ENCODE measurements around the gene CAMK2N2. TPM values are rescaled to one million over a fixed set of nuclear protein-coding genes. Genes with fewer than 3 reads are reported as not detected.

Gene CAMK2N2
- total and polyA plus RNA-seq, 9 of the 15 experiments (the other 6 are each of a cell fraction or from before 2014, with no cell fraction given) = 0.08 to 0.22 (median 0.11) TPM; not detected in 5

DNA sequence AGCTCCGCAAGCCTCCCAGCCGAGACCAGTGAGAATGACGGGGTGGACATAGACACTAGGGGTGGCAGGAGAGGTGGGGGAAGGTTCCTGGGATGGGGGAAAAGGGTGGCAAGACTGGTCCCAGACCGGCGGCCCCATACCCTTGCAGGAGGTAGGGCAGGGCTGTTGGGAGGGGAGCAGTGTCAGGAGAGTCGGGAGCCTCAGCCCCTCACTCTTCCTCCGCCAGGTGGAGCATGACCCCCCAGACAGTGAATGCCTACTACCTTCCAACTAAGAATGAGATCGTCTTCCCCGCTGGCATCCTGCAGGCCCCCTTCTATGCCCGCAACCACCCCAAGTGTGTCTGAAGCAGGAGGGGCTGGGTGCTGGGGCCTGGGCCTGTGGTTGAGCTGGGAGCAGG is 29.0 kb upstream of the CAMK2N2 start:
- H4K20me1 ChIP-seq (replicated peaks; ENCODE audit: control insufficient read depth, insufficient read depth, low read length) = peaks cover 5% of the 10 kb centered on the region; the same call in 1 of the 2 replicates
- POLR2A ChIA-PET = interaction anchor here (0.6 kb wide), 1 partner anchor 406 kb away, joined by 5 read pairs; the partner anchor contains the start of gene PARL
- H3K9me1 ChIP-seq (ENCODE audit: control insufficient read depth, insufficient read depth, low read length) = no peaks in the 10 kb centered on the region
- H3K36me3 ChIP-seq (ENCODE audit: control insufficient read depth, insufficient read depth, low read length) = no peaks in the 10 kb centered on the region
- H3K27ac ChIP-seq (ENCODE audit: extremely low read depth, low read depth, low read length) = no peak overlapping the region
- H3K9me3 ChIP-seq (replicated peaks; ENCODE audit: control insufficient read depth, insufficient read depth, low read depth, low read length) = no peaks in the 10 kb centered on the region
- no peak for ATAC-seq
- 45% methylated on average over 10 of the region's 10 CpGs for WGBS (ENCODE audit: insufficient coverage, low coverage, missing lambda C conversion rate)
- no peak overlapping the region for H3K4me2 ChIP-seq (ENCODE audit: insufficient read depth, low read length)
- 0 out of 4 replicates have a peak overlapping the region, but pooled peaks of 1 of the 2 experiments have one; percentile 19 for H3K9ac ChIP-seq (ENCODE audit: insufficient read depth in 1 of 2, low read depth in 2 of 2, low read length in 2 of 2)
- peaks cover 22 to 40% of the 10 kb centered on the region in 2 experiments for H3K27me3 ChIP-seq (ENCODE audit: control insufficient read depth in 2 of 2, insufficient read depth in 2 of 2, low read length in 2 of 2)
- DNase-seq (ENCODE audit: extremely low read depth in 1 of 4, low spot score in 3 of 4) = no peak
- CTCF ChIA-PET (ENCODE audit: low intra/inter-chr PET ratio) = interaction anchor here (1.0 kb wide), 1 partner anchor 40 kb away, joined by 8 read pairs; the partner anchor contains the start of gene EEF1AKMT4
- no peak for FAIRE-seq
- peaks cover 0 to 12% of the 10 kb centered on the region in 2 experiments; a peak in 2 of 5 replicates for H3K4me1 ChIP-seq (replicated peaks in 1 of 2; ENCODE audit: control insufficient read depth in 2 of 2, insufficient read depth in 2 of 2, low read length in 2 of 2)
- in situ Hi-C loops (cut with MboI) (no loop called here), intact Hi-C loops (cut with micrococcal nuclease) (no loop called here)
- no peaks in the 10 kb centered on the region for H3K79me2 ChIP-seq (ENCODE audit: control insufficient read depth, insufficient read depth, low read length)
- no peak overlapping the region for H3K4me3 ChIP-seq
- H2AFZ ChIP-seq (ENCODE audit: low read depth, low read length) = no peak overlapping the region
- no TSS peak for BruUV-seq (replicated peaks)
- TF ChIP-seq ZNF584 (CRISPR knock-in tag; IDR thresholded peaks at IDR 0.05; ENCODE audit: low read depth) (no peak), TCF7L2 (IDR thresholded peaks at IDR 0.05; ENCODE audit: low read depth, low read length) (no peak), SNAPC5 (CRISPR knock-in tag; IDR thresholded peaks at IDR 0.05) (no peak), ZNF239 (CRISPR knock-in tag; IDR thresholded peaks at IDR 0.05) (no peak), ADNP (tag; IDR thresholded peaks at IDR 0.05) (no peak), RBM39 (optimal IDR thresholded peaks at IDR 0.05; ENCODE audit: low read depth, low read length) (no peak), MNT (conservative IDR thresholded peaks at IDR 0.05) (no peak), HMG20B (CRISPR knock-in tag; IDR thresholded peaks at IDR 0.05) (no peak), PYGO2 (tag; IDR thresholded peaks at IDR 0.05) (no peak), SMARCC2 (IDR thresholded peaks at IDR 0.05; ENCODE audit: low read depth) (no peak), SRSF3 (IDR thresholded peaks at IDR 0.05; ENCODE audit: insufficient read depth, low read length) (no peak)
- TF ChIP-seq, protein P1, sequence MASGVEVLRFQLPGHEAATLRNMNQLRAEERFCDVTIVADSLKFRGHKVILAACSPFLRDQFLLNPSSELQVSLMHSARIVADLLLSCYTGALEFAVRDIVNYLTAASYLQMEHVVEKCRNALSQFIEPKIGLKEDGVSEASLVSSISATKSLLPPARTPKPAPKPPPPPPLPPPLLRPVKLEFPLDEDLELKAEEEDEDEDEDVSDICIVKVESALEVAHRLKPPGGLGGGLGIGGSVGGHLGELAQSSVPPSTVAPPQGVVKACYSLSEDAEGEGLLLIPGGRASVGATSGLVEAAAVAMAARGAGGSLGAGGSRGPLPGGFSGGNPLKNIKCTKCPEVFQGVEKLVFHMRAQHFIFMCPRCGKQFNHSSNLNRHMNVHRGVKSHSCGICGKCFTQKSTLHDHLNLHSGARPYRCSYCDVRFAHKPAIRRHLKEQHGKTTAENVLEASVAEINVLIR (CRISPR knock-in tag; IDR thresholded peaks at IDR 0.05) = no peak
- TF ChIP-seq, protein P2, sequence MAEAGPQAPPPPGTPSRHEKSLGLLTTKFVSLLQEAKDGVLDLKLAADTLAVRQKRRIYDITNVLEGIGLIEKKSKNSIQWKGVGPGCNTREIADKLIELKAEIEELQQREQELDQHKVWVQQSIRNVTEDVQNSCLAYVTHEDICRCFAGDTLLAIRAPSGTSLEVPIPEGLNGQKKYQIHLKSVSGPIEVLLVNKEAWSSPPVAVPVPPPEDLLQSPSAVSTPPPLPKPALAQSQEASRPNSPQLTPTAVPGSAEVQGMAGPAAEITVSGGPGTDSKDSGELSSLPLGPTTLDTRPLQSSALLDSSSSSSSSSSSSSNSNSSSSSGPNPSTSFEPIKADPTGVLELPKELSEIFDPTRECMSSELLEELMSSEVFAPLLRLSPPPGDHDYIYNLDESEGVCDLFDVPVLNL (CRISPR knock-in tag; IDR thresholded peaks at IDR 0.05; ENCODE audit: low read depth) = no peak
- TF ChIP-seq, protein P3, sequence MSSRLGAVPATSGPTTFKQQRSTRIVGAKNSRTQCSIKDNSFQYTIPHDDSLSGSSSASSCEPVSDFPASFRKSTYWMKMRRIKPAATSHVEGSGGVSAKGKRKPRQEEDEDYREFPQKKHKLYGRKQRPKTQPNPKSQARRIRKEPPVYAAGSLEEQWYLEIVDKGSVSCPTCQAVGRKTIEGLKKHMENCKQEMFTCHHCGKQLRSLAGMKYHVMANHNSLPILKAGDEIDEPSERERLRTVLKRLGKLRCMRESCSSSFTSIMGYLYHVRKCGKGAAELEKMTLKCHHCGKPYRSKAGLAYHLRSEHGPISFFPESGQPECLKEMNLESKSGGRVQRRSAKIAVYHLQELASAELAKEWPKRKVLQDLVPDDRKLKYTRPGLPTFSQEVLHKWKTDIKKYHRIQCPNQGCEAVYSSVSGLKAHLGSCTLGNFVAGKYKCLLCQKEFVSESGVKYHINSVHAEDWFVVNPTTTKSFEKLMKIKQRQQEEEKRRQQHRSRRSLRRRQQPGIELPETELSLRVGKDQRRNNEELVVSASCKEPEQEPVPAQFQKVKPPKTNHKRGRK (tag; IDR thresholded peaks at IDR 0.05) = no peak
- TF ChIP-seq, protein P4, sequence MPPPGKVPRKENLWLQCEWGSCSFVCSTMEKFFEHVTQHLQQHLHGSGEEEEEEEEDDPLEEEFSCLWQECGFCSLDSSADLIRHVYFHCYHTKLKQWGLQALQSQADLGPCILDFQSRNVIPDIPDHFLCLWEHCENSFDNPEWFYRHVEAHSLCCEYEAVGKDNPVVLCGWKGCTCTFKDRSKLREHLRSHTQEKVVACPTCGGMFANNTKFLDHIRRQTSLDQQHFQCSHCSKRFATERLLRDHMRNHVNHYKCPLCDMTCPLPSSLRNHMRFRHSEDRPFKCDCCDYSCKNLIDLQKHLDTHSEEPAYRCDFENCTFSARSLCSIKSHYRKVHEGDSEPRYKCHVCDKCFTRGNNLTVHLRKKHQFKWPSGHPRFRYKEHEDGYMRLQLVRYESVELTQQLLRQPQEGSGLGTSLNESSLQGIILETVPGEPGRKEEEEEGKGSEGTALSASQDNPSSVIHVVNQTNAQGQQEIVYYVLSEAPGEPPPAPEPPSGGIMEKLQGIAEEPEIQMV (tag; conservative IDR thresholded peaks at IDR 0.05; ENCODE audit: low read depth) = no peak

All from K562 (cell line).